Activated T-cell treated with anti-CD3 and anti-CD28 coated beads, Interleukin-2, amount 50 U/mL, for 24 hours (primary cell): ENCODE results near the gene TLE5.
A peak's percentile ranks its signal among the peaks of the same experiment; 100 is the strongest.

Source experiments
- DNase-seq: peaks from one replicate; pipeline ENCODE4 v3.0.0-alpha.2; 2020
- H3K27ac Mint-ChIP-seq: 2 replicates; pipeline ENCODE4 v1.8.0; 2020; ENCODE audit warnings: mild to moderate bottlenecking, mixed read lengths
- H3K27me3 Mint-ChIP-seq: 2 replicates; pipeline ENCODE4 v1.8.0; 2020; ENCODE audit warnings: mixed read lengths
- H3K36me3 Mint-ChIP-seq: 2 replicates; pipeline ENCODE4 v1.8.0; 2020; ENCODE audit warnings: low read depth, mixed read lengths
- H3K4me1 Mint-ChIP-seq: 2 replicates; pipeline ENCODE4 v1.8.0; 2020; ENCODE audit warnings: low read depth, mixed read lengths
- H3K4me3 Mint-ChIP-seq: 2 replicates; pipeline ENCODE4 v1.8.0; 2020; ENCODE audit warnings: mild to moderate bottlenecking, moderate library complexity, mixed read lengths
- H3K9me3 Mint-ChIP-seq: 2 replicates; pipeline ENCODE4 v1.8.0; 2020; ENCODE audit warnings: mixed read lengths

TLE5 gene

GRCh38 chr19:3034656-3035541 lies 27.4 kb downstream of the TLE5 start:
- Mint-ChIP-seq H3K9me3 (no peaks in the 10 kb centered on the region), H3K36me3 (peaks cover 2% of the 10 kb centered on the region)
- DNase-seq: peak; percentile 69

GRCh38 chr19:3034406-3034655 lies 28.0 kb downstream of the TLE5 start:
- H3K9me3 Mint-ChIP-seq: no peaks in the 10 kb centered on the region
- peaks cover 26% of the 10 kb centered on the region for H3K4me1 Mint-ChIP-seq

More at GRCh38 chr19:3034656-3035541, 27.4 kb downstream of the TLE5 start:
- H3K27ac Mint-ChIP-seq: peak overlapping the region; percentile 98
- H3K4me3 Mint-ChIP-seq: peak overlapping the region; percentile 86
- peaks cover 29% of the 10 kb centered on the region for H3K4me1 Mint-ChIP-seq
- peaks cover 6% of the 10 kb centered on the region for H3K27me3 Mint-ChIP-seq

GRCh38 chr19:3033595-3034405 lies 28.5 kb downstream of the TLE5 start:
- Mint-ChIP-seq H3K36me3 (peaks cover 2% of the 10 kb centered on the region), H3K4me1 (peaks cover 26% of the 10 kb centered on the region), H3K4me3 (no peak overlapping the region), H3K27ac (no peak overlapping the region), H3K9me3 (no peaks in the 10 kb centered on the region), H3K27me3 (peaks cover 6% of the 10 kb centered on the region)
- no peak for DNase-seq

More at GRCh38 chr19:3034406-3034655, 28.0 kb downstream of the TLE5 start:
- H3K4me3 Mint-ChIP-seq: no peak overlapping the region
- peaks cover 2% of the 10 kb centered on the region for H3K36me3 Mint-ChIP-seq
- no peak for DNase-seq
- peaks cover 6% of the 10 kb centered on the region for H3K27me3 Mint-ChIP-seq
- H3K27ac Mint-ChIP-seq: peak overlapping the region; percentile 98

- no peak for DNase-seq
- Mint-ChIP-seq H3K4me3 (no peak overlapping the region), H3K27ac (no peak overlapping the region), H3K36me3 (peaks cover 2% of the 10 kb centered on the region), H3K4me1 (peaks cover 25% of the 10 kb centered on the region), H3K9me3 (no peaks in the 10 kb centered on the region), H3K27me3 (peaks cover 12% of the 10 kb centered on the region)
Measured at GRCh38 chr19:3031607-3031867, 30.8 kb downstream of the TLE5 start.

GRCh38 chr19:3029065-3029923 lies 33.0 kb downstream of the TLE5 start, which contains the start of gene TLE2:
TLE2 (minus strand) TSS chr19:3029280; CDS start chr19:3028904, 376 bp downstream.
- H3K27me3 Mint-ChIP-seq: peaks cover 16% of the 10 kb centered on the region
- H3K4me1 Mint-ChIP-seq: peaks cover 23% of the 10 kb centered on the region
- no peak for DNase-seq
- H3K9me3 Mint-ChIP-seq: no peaks in the 10 kb centered on the region
- no peaks in the 10 kb centered on the region for H3K36me3 Mint-ChIP-seq
- peak within 1 kb of the TSS; percentile 62 for H3K4me3 Mint-ChIP-seq
- peak within 1 kb of the TSS; percentile 72 for H3K27ac Mint-ChIP-seq

GRCh38 chr19:3028305-3029064 lies 33.8 kb downstream of the TLE5 start:
- peak; percentile 47 for DNase-seq
- Mint-ChIP-seq H3K4me3 (peak overlapping the region; percentile 62), H3K4me1 (peaks cover 27% of the 10 kb centered on the region), H3K36me3 (no peaks in the 10 kb centered on the region), H3K27ac (no peak overlapping the region), H3K9me3 (no peaks in the 10 kb centered on the region), H3K27me3 (peaks cover 16% of the 10 kb centered on the region)

GRCh38 chr19:3027981-3028304 lies 34.4 kb downstream of the TLE5 start:
- H3K4me3 Mint-ChIP-seq: peak overlapping the region; percentile 62
- H3K9me3 Mint-ChIP-seq: no peaks in the 10 kb centered on the region
- H3K27ac Mint-ChIP-seq: no peak overlapping the region
- H3K27me3 Mint-ChIP-seq: peaks cover 16% of the 10 kb centered on the region
- peaks cover 31% of the 10 kb centered on the region for H3K4me1 Mint-ChIP-seq
- DNase-seq: no peak
- H3K36me3 Mint-ChIP-seq: no peaks in the 10 kb centered on the region

- Mint-ChIP-seq H3K27me3 (peaks cover 16% of the 10 kb centered on the region), H3K36me3 (no peaks in the 10 kb centered on the region), H3K4me3 (peak overlapping the region; percentile 30), H3K9me3 (no peaks in the 10 kb centered on the region), H3K27ac (no peak overlapping the region), H3K4me1 (peaks cover 35% of the 10 kb centered on the region)
- DNase-seq: no peak
Measured at GRCh38 chr19:3027292-3027691, 35.0 kb downstream of the TLE5 start.

- Mint-ChIP-seq H3K4me3 (no peak overlapping the region), H3K9me3 (no peaks in the 10 kb centered on the region), H3K27ac (no peak overlapping the region), H3K27me3 (peaks cover 16% of the 10 kb centered on the region), H3K36me3 (no peaks in the 10 kb centered on the region), H3K4me1 (peaks cover 35% of the 10 kb centered on the region)
- DNase-seq: no peak
Measured at GRCh38 chr19:3026768-3027167, 35.5 kb downstream of the TLE5 start.

- peaks cover 16% of the 10 kb centered on the region for H3K27me3 Mint-ChIP-seq
- no peak for DNase-seq
- no peak overlapping the region for H3K4me3 Mint-ChIP-seq
- peaks cover 35% of the 10 kb centered on the region for H3K4me1 Mint-ChIP-seq
- H3K9me3 Mint-ChIP-seq: no peaks in the 10 kb centered on the region
- no peaks in the 10 kb centered on the region for H3K36me3 Mint-ChIP-seq
- no peak overlapping the region for H3K27ac Mint-ChIP-seq
Measured at GRCh38 chr19:3025549-3025886, 36.8 kb downstream of the TLE5 start.

- DNase-seq: peak; percentile 42
- no peaks in the 10 kb centered on the region for H3K36me3 Mint-ChIP-seq
- H3K27me3 Mint-ChIP-seq: peaks cover 11% of the 10 kb centered on the region
- H3K4me3 Mint-ChIP-seq: peak overlapping the region; percentile 35
- peaks cover 35% of the 10 kb centered on the region for H3K4me1 Mint-ChIP-seq
- H3K9me3 Mint-ChIP-seq: no peaks in the 10 kb centered on the region
- H3K27ac Mint-ChIP-seq: peak overlapping the region; percentile 9
Measured at GRCh38 chr19:3024870-3025548, 37.3 kb downstream of the TLE5 start.

GRCh38 chr19:3024509-3024869 lies 37.8 kb downstream of the TLE5 start:
- Mint-ChIP-seq H3K27me3 (peaks cover 9% of the 10 kb centered on the region), H3K27ac (peak overlapping the region; percentile 9), H3K36me3 (no peaks in the 10 kb centered on the region), H3K9me3 (no peaks in the 10 kb centered on the region), H3K4me1 (peaks cover 33% of the 10 kb centered on the region), H3K4me3 (peak overlapping the region; percentile 35)
- DNase-seq: peak; percentile 51

- H3K9me3 Mint-ChIP-seq: no peaks in the 10 kb centered on the region
Measured at GRCh38 chr19:3020321-3020960, 41.9 kb downstream of the TLE5 start.

More at GRCh38 chr19:3020321-3020960, 41.9 kb downstream of the TLE5 start:
- DNase-seq: no peak
- Mint-ChIP-seq H3K4me3 (no peak overlapping the region), H3K4me1 (peaks cover 24% of the 10 kb centered on the region), H3K36me3 (no peaks in the 10 kb centered on the region), H3K27ac (no peak overlapping the region), H3K27me3 (peaks cover 4% of the 10 kb centered on the region)
